Right cardiac atrium (tissue), 5 donors: Measurements from ENCODE around the gene PSMC1. TPM values are rescaled to one million over a fixed set of nuclear protein-coding genes. Genes with fewer than 3 reads are reported as not detected.

Experiments
- ATAC-seq, 2 donors: fragments of 200-7000 bp; cut with Tn5 transposase; one replicate each; pipeline versions ENCODE4 v1.8.0 to v1.9.1; 2020; ENCODE audit warnings: moderate library complexity in 2 of 2, mild to moderate bottlenecking in 1 of 2
- DNase-seq, 3 donors: peaks; one replicate each; pipeline ENCODE4 v3.0.0-alpha.2; 2020
- H3K27ac ChIP-seq: one replicate; pipeline ENCODE4 v1.5.1; 2013; ENCODE audit warnings: mild to moderate bottlenecking, low read length, control low read depth, moderate library complexity
- H3K27me3 ChIP-seq: one replicate; pipeline ENCODE4 v1.6.1; 2013; ENCODE audit not compliant: control insufficient read depth, insufficient read depth
- H3K4me1 ChIP-seq: one replicate; pipeline ENCODE4 v1.6.1; 2013; ENCODE audit warnings: low read length; ENCODE audit not compliant: control insufficient read depth, insufficient read depth
- H3K4me3 ChIP-seq: one replicate; pipeline ENCODE4 v1.5.1; 2013; ENCODE audit warnings: low read length, control low read depth
- H3K9me3 ChIP-seq: one replicate; pipeline ENCODE4 v1.6.1; 2013; ENCODE audit warnings: low read length; ENCODE audit not compliant: control insufficient read depth
- WGBS: extraction: QIAGEN DNeasy Blood & Tissue Kit; methylation state at CpG from one replicate; pipeline ENCODE4 v1.1.7; 2013; 5-methylcytosine and 5-hydroxymethylcytosine counted together
- intact Hi-C, 4 donors: fragments of 100-400 bp; cut with DNase I; formaldehyde crosslinking; loops; one replicate each; pipeline versions ENCODE4 v1.11.0 to v1.14.0; 2022 to 2023
- polyA plus RNA-seq: library from polyadenylated mRNA; stranded (reverse); fragments of 200-250 nt; gene quantifications from one replicate; pipeline ENCODE4 v1.2.3, GENCODE V29; 2013
- total RNA-seq, 4 donors: library from RNA; stranded (reverse); fragmentation: NEBNext Ultra II Directional; extraction: Animal tissue kit (Norgen Biotek cat#: 25700); gene quantifications; one replicate each; pipeline ENCODE4 v1.2.1, GENCODE V29; 2021
- donor health status: healthy with polysubstance abuse.
- donor health status: DM: no; HTN: yes; CAD: no.
- donor health status: DM: no; HTN: no; CAD: no.
- donor health status: DM: no; HTN: yes; CAD: no; lungs with severe emphysema.
- donor health status: DM: yes; HTN: yes; CAD: no.

PSMC1 gene
- total and polyA plus RNA-seq, 5 donors, result 89.9 to 201 (median 120) TPM

DNA sequence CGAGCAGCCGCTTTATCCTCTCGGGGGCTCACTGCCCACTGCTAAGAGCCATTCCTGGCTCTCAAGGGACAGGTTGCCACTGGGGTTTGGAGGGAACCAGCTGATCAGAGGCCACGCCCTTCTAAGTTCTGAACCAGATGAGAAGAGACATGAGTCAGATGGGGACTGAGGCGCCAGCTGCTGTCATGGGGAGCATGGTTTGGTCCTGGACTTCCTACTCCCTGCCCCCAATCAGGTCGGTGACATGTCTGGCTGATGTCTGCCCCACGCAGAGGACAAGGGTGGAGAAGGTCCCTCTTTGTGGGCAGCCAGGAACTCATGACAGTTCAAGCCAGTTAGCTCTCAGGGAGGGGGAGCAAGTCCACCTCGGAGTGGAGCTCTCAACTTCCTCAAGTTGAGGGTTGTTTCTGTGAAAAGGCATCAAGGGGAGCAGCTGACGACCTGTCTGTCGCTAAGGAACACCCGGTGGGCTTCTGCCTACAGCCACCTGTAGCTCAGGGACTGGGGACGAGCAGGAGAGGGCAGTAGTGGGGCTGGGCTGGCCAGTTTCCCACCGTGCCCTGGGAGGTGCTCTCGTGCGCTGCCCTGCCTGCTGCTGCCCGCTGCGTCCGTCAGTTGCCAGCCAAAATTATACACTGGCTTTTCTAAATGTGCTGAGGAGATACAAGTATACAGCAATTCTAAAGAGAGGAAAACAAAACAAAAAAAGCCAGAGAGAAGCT is 20.5 kb downstream of the PSMC1 start:
- DNase-seq (no peak), ATAC-seq (no peak)
- Histone ChIP-seq H3K27me3 (no peaks in the 10 kb centered on the region), H3K9me3 (no peaks in the 10 kb centered on the region), H3K4me3 (no peak overlapping the region), H3K4me1 (no peaks in the 10 kb centered on the region), H3K27ac (no peak overlapping the region)
- WGBS, result 77% methylated on average over 18 of the region's 18 CpGs
- intact Hi-C loops, result no loop called here

DNA sequence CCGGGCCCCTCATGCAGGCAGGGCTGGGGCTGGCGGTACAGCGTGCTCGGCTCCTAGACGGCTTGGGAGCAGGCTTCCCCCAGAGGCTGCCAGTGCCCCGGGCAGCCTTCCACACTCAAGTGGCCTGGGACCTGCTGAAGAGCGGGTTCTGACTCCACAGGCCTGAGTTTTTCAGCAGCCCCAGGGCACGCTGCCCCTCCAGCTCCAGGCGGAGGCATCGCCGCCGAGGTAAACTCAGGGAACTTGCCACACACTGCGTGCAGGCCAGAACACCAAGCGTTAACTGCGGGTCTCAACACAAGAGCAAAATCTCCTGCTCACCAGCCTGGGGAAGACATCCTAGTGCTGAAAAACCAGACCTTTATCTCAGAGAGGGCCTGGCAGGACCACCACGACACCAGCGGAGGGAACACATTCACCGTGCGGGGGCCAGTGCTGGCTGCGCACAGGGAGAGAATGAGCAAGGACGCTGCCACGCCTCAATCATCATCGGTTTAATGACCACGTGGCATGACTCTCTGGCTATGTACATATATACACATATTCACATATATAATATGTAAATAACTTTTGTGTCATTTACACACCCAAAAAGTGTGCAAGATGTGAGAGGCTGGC is 21.3 kb downstream of the PSMC1 start:
- no peaks in the 10 kb centered on the region for H3K27me3 ChIP-seq
- H3K27ac ChIP-seq, result no peak overlapping the region
- H3K4me1 ChIP-seq, result no peaks in the 10 kb centered on the region
- 90% methylated on average over 24 of the region's 24 CpGs for whole genome bisulfite sequencing
- ATAC-seq, result no peak
- intact Hi-C loops, result no loop called here
- DNase-seq, result no peak
- H3K9me3 ChIP-seq, result no peaks in the 10 kb centered on the region
- no peak overlapping the region for H3K4me3 ChIP-seq

GRCh38 chr14:90278199-90279175 is 22.1 kb downstream of the PSMC1 start:
- H3K9me3 ChIP-seq, result no peaks in the 10 kb centered on the region
- H3K4me1 ChIP-seq, result no peaks in the 10 kb centered on the region
- intact Hi-C loops, result no loop called here
- DNase-seq, result no peak
- no peaks in the 10 kb centered on the region for H3K27me3 ChIP-seq
- ATAC-seq, result no peak
- no peak overlapping the region for H3K27ac ChIP-seq
- H3K4me3 ChIP-seq, result no peak overlapping the region
- WGBS, result 90% methylated on average over 35 of the region's 35 CpGs

- Histone ChIP-seq H3K4me3 (no peak overlapping the region), H3K27me3 (no peaks in the 10 kb centered on the region), H3K27ac (no peak overlapping the region), H3K9me3 (no peaks in the 10 kb centered on the region), H3K4me1 (no peaks in the 10 kb centered on the region)
- intact Hi-C loops, result no loop called here
- DNase-seq (no peak), ATAC-seq (no peak)
- 94% methylated on average over 7 of the region's 7 CpGs for WGBS
These were observed 23.7 kb downstream of the PSMC1 start for GRCh38 chr14:90280096-90280495.

GRCh38 chr14:90281261-90281660 is 24.9 kb downstream of the PSMC1 start:
- intact Hi-C loops, result no loop called here
- ATAC-seq (no peak), DNase-seq (no peak)
- Histone ChIP-seq H3K9me3 (no peaks in the 10 kb centered on the region), H3K27me3 (no peaks in the 10 kb centered on the region), H3K4me1 (no peaks in the 10 kb centered on the region), H3K4me3 (no peak overlapping the region), H3K27ac (no peak overlapping the region)
- 80% methylated on average over 8 of the region's 8 CpGs for WGBS

DNA sequence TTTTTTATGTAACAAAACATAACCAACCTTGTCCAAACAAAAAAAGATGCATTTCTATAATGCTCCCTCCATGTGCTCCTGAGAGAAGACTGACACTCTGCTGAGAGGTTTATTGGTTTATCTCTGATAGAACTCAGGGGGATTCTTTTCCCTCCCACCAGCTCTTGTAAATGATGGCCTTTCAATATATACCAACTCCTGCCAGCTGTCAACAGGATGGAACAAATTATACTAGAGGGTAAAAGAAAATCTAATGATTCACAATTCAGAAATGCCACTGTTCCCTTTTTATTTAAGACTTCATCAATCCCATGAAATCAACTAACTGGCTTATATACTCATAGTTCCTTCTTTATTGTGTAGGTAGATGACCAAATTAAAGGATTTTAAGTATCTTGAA is 25.4 kb downstream of the PSMC1 start:
- intact Hi-C loops, result no loop called here
- Histone ChIP-seq H3K9me3 (no peaks in the 10 kb centered on the region), H3K27me3 (no peaks in the 10 kb centered on the region), H3K4me1 (no peaks in the 10 kb centered on the region), H3K4me3 (no peak overlapping the region), H3K27ac (no peak overlapping the region)
- ATAC-seq (no peak), DNase-seq (no peak)

DNA sequence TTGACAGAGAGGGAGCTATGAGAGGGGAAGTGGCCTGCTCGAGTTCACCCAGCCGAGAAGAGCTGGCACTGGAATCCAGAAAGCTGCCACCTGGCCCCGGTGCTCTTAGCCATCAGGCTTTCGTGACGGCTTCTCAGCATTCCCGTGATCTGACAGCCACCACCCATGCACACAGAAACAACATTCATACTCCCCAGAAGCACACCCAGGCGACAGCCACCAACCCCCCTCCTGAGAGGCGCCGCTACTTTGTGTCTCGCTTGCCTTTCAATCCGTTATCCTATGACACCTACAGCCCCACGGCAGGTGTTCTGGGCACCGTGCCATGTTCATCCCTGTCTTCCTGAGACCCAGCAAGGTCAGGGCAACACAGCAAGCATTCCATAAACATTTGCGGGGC is 31.4 kb downstream of the PSMC1 start:
- H3K4me3 ChIP-seq, result no peak overlapping the region
- no peaks in the 10 kb centered on the region for H3K9me3 ChIP-seq
- peak in 1 of 2 donors; percentile 17 for ATAC-seq
- no peak overlapping the region for H3K27ac ChIP-seq
- WGBS, result 72% methylated on average over 14 of the region's 14 CpGs
- no peak for DNase-seq
- intact Hi-C loops, result no loop called here
- no peaks in the 10 kb centered on the region for H3K4me1 ChIP-seq
- no peaks in the 10 kb centered on the region for H3K27me3 ChIP-seq

DNA sequence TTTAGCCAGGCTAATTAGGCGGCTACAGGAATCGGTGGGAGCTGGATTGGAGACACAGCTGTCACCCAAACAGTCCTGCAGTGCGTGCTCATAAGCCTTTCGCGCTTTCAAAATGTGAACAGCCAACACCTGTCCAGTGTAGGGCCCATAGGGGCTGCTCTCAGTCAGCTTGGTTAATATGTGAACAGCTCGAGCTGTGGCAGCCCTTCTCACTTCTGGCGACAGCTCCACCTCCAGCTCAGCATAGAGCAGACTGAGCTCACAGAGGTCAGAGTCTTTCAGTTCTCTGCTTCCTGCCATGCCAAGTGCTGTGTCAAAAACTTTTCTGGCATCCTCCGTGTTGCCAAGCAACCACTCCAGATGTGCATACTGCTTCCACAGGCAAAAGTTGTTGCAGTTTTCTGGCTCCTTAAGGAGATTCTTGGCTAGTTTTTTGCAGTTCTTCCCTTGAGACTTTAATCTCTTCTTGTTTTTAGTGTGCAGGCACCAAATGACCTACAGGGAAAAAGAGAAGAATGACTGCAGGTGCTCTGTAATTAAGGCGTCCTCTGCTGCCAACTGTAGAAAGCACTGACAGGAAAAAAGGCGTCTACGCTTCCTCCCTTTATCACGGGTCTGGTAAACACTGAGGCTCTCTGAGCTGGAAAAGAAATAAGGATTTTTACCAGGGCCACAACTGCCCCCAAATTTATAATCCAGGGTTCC is 32.5 kb downstream of the PSMC1 start:
- WGBS, result 54% methylated on average over 12 of the region's 12 CpGs
- H3K4me3 ChIP-seq, result no peak overlapping the region
- H3K27me3 ChIP-seq, result no peaks in the 10 kb centered on the region
- DNase-seq (peak; percentile 48 to 77 (median 67)), ATAC-seq (peak; percentile 83 to 87)
- H3K27ac ChIP-seq, result peak overlapping the region; percentile 79
- no peaks in the 10 kb centered on the region for H3K4me1 ChIP-seq
- intact Hi-C loops, result no loop called here
- H3K9me3 ChIP-seq, result no peaks in the 10 kb centered on the region

DNA sequence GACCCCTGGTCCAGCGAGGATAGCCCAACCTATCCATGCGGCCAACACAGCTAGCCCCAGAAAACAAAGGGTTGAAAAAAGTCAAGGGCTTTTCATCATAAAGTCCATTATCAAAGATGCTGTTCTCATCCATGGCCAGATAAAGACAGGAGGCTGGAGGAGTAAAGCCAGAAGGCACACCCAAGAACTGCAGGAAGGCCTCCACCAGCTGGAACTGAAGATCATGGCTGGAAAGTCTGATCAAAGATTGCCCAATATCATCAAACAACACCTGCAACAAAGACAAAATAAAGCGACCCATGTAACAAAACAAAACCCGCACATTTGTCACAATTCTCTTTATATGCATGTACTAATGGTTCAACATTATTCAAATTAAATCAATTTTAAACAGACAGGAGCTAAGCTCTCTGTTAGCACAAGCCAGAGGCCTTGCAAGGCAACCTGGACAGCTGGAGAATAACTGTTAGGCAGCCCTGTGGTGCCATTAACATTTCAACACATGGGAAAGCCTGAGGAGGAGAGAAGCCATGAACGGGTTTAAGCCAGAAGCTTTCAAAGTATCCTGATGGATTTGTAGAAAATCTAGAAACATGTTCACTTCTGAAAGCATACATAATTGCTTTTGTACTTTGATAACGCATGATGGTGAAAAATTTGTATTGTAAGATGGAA is 34.1 kb downstream of the PSMC1 start:
- no peaks in the 10 kb centered on the region for H3K27me3 ChIP-seq
- no peaks in the 10 kb centered on the region for H3K4me1 ChIP-seq
- intact Hi-C loops, result no loop called here
- H3K9me3 ChIP-seq, result no peaks in the 10 kb centered on the region
- H3K4me3 ChIP-seq, result no peak overlapping the region
- 87% methylated on average over 6 of the region's 6 CpGs for WGBS
- DNase-seq, result no peak
- no peak for ATAC-seq
- no peak overlapping the region for H3K27ac ChIP-seq

DNA sequence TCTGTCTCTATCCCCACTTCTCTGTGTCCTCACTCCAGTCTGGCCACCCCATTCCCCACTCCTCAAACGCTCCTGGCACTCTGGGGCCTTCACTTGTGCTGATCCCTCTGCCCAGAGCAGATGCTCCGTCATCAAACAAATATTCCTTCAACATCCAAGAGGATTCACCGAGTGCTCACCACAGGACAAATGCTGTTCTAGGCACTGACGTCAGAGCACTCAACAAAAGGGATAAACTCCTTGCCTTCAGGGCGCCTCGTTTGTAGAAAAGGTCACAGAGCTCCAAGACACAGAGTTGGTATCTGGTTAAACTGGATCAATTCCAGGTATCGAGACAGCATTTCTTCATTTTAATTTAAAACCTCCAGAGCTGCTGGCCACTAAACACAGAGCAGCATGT is 35.3 kb downstream of the PSMC1 start:
- Histone ChIP-seq H3K4me1 (no peaks in the 10 kb centered on the region), H3K27ac (no peak overlapping the region), H3K27me3 (no peaks in the 10 kb centered on the region), H3K9me3 (no peaks in the 10 kb centered on the region), H3K4me3 (no peak overlapping the region)
- intact Hi-C loops, result no loop called here
- 81% methylated on average over 7 of the region's 7 CpGs for WGBS
- no peak for DNase-seq
- no peak for ATAC-seq
